Measurements from ENCODE around the gene TMC1. TPM values are rescaled to one million over a fixed set of nuclear protein-coding genes. Genes with fewer than 3 reads are reported as not detected.
"Not testable (repeated sequence)": the region's sequence is repeated elsewhere in the genome, so short reads cannot be mapped to it uniquely, and the experiment has no call there.

The TMC1 gene
- polyA plus RNA-seq (2013, experiment 1 of 2; ENCODE audit: insufficient read length) = not detected
- polyA plus RNA-seq (2013, experiment 2 of 2; ENCODE audit: insufficient read length) = 0.30 TPM

GRCh38 chr9:72521416-72521815 is at the start of gene TMC1:
Gene TMC1 (plus strand): TSS chr9:72521608. CDS start chr9:72648649, 127,041 bp downstream.
- DNase-seq = not testable (repeated sequence)

GRCh38 chr9:72473474-72474261 is 47.7 kb upstream of the TMC1 start:
- no peak for DNase-seq

DNA sequence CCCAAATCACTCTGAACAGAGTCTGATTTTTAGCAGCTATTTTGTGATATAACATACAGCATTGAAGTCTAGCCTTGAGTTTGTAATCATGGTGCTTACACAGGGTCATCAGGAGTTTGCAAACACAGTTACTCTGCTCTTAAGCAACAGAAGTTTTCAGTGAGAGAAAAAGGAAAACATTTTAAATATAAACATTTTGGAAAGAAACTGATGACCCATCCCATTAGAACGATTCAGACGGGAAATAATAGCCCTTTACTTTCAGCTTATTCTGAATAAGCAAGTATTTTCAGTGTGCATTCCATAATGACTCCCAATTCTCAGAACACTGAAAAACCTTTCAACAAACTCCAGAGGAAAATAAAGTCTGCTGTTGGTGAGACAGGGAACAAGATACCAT is 46.7 kb upstream of the TMC1 start:
- DNase-seq = no peak

DNA sequence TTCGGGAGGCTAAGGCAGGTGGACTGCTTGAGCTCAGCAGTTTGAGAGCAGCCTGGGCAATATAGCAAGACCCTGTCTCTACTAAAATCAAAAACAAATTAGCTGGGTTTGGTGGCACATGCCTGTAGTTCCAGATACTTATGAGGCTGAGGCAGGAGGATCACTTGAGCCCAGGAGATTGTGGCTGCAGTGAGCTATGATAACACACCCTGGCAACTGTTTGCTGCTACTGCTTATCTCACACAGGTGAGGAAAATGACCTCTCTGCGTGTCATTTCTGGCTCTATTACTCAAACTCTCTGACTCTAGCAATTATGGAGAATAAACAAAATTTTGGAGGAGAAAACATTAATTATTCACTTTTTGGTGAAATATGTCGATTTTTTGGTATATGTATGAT is 45.3 kb upstream of the TMC1 start:
- no peak for DNase-seq

DNA sequence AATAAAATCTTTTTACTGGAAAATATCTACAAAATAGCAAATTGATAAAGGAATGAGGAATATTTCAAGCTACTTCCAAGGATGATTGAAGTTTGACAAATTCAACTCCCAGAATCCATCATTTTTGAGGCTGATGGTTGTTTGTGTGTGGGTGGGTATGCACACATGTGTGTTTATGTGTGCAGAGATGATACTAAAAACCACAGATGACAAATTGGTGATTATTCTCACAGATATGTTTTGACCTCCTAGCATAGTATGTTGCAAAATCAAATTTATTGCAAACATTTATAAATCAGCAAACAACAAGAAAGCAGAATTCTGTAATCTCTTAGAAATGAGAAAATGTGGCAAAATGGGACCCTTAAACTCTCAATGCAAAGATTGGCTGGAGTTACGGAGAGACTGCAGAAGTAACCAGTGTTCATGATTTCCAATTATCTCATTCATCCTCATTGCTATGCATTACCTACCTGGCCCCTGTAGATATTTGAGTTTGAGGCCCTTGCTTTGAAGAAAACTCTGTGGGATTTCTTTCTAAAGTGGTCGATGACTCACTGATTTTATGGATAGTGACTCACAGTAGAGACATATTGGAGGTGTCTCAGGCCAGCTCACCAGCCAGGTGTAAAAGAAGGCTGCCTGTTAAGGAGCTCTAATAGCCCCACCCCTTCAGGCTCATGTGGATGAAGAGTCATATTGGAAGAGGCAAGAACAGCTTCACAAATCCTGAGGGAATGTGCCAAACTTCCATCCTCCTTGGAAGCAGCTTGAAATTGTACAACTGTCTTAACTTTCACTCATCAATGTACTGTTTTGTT is 44.6 kb upstream of the TMC1 start:
- no peak for DNase-seq

DNA sequence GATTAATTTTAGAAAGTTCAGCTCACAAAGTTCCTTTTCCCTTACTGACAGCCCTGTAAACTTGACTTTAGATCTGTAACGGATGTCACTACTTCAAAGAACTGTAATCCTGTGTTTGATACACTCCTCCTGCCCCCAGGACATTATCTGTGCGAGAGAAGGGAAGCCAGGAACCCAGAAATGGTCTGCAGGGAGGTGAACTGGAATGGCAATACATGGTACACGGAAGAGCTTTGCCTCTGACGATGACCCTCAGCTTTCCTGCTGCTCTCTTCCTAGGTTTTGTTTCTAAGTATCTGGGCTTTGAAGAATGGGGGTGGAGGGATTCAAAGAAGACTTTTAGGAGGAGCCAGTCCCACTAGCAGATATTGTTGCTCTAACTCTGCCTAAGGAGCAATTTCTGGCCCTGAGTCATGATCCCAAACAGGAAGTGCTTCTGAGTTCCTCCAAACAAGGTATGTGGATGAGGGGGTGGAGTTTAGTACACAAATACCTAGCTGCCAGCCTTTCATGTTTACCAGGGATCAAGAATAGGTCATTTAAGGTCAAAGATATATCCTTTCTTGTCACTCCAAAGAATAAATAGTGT is 43.4 kb upstream of the TMC1 start:
- DNase-seq = peak; percentile 73

DNA sequence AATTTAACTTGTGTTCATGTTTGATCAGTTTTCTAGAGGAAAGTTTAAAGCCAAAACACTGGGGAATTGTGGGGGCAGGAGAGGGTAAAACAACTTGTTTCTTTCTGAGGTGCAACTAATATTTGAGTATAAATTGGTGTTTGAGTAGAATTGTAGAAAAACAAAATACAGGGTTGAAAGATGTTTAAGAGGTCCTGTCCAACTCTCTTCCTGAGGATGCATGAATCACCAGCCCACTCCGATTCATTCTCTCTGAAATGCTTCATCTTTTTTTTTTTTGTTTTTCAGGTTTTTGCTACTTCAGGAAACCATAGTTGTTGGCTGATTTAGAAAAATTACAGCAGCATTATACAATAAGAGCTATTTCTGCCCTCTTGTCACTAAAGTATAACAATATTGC is 42.4 kb upstream of the TMC1 start:
- DNase-seq = no peak

DNA sequence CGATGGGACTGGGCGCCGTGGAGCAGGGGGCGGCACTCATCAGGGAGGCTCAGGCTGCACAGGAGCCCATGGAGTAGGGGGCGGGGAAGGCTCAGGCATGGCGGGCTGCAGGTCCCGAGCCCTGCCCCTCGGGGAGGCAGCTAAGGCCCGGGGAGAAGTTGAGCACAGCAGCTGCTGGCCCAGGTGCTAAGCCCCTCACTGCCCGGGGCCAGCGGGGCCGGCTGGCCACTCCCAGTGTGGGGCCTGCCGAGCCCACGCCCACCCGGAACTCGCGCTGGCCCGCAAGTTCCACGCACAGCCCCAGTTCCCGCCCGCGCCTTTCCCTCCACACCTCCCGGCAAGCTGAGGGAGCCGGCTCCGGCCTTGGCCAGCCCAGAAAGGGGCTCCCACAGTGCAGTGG is 41.1 kb upstream of the TMC1 start:
- DNase-seq = not testable (repeated sequence)

DNA sequence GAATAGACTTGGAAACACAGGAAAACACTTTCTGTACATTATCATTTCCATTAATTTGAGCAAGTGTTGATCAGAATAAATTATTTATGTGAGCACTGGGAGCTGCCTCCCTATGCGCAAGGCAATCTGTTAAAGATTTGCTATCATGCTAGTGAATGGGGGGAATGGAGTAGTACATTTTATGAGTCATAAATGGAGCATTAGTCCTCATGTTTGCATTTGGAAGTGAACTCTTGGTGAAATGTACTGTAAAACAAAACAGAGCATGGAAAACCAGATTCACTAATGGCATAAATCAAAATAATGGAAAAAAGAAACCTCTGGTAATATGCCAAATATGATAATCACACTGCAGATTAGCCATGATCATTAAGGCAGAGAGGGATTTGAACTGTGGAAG is 40.5 kb upstream of the TMC1 start:
- peak; percentile 47 for DNase-seq

DNA sequence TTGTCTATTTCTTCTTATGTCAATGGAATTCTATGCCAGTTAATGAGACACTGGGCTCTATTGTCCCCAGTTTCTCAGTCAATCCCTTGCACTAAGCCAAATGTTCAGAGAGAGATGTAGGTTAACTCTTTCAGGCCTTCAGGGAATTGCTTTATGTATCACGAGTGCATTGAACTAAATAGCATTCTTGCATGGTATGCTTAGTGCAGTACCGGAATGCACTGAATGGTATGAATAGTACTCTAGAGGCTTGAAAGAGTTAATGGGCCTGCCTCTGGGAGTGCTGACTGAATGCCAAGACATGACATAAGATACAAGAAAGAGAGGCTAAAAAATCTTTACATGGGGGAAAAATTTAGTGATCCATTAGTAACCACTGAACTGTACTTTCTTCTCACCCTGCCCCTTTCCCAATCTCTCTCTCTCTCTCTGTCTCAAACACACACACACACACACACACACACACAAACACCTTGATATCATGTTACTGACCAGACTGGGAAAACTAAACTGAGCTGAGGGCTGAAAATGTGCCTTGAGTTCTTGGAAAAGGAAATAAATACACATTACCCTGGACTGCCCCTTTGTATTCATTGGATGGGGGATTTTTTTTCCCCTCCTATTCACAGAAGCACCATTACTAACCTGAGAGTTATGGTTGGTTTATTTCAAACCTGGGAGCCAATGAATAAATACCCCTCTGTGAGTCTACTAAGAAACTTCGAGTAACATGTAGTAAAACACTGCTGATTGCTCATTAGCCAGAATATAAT is 35.4 kb upstream of the TMC1 start:
- peak; percentile 90 for DNase-seq

DNA sequence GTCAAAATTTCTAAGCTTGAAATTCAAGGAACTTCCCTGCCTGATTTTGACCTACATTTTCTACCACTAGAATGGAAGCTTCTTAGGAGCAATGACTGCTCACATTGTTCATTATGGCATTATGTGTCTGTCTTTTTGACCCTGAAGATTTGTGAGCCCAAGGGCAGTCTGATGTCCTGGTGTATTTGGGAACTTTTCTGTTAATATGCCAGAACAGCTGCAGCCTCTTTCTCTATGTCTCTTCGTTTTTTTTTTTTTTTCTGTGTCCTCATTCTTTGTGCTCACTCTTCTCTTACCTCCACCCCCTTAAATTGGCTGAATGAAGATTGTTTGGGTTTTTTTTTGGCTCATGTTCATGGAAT is 34.8 kb upstream of the TMC1 start:
- DNase-seq = no peak

DNA sequence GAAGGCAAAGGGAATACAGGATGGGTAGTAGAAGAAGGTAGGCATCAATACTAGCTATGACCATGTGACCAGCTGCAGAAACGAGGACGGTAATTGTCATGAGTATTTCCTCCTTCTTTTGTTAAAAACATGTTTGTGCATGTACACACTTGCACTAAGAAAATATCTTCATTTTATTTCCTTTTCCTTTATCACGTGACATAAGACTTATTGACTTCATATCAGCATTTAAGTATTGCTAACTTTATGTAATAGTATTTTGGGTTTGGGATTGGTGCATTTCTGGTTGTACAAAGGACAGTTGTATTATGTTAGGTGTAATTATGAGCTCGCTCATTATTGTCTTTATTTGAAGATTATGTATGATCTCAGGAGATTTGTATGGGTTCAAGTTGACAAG is 33.7 kb upstream of the TMC1 start:
- not testable (repeated sequence) for DNase-seq

DNA sequence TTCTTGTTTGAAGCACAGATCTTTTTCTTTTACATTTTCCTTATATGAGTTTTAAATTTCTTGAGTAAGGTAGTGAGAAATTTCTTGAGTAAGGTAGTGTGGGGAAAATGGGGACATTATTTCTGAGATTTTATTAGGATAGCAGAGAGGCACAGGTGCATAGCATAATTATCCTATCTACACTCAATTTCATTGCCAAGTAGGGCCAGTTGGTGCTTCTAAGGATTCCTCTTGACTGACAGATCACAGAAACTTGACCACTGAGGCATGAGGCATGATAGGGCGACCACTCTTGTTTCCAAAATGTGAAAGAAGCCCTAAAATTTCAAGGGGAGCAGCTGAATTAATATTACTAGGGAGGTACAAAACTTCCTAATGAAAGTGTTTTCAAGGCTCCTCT is 31.4 kb upstream of the TMC1 start:
- DNase-seq = no peak

GRCh38 chr9:72491242-72491641 is 30.2 kb upstream of the TMC1 start:
- no peak for DNase-seq

GRCh38 chr9:72494051-72494450 is 27.4 kb upstream of the TMC1 start:
- DNase-seq = no peak

DNA sequence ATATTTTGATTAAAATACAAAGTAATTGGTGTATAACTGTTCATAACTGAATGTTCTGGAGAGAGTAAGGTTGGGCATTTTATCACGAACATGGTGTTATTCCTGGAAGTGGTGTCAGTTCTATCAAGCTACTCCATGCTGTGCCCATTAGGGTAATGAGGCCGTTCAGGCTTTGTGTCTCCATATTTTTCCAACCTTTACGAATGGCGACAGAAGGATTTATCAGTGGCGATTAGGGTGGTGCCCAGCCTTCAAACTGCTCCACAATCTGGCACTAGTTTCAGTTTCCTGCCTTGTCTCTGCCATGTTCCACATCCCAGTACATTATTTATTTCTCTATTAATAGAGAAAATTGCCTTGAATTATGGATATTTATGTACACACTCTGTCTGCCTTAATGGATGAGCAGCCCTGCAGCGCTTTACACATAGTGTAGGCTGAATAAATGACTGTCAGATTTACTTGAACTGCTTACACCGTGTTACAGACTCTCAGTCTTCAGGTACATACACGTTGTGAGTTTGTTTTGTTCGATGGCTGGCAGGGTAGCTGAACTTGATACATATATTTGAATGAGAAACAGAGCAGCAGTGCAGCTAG is 23.9 kb upstream of the TMC1 start:
- no peak for DNase-seq

GRCh38 chr9:72506615-72507014 is 14.8 kb upstream of the TMC1 start:
- no peak for DNase-seq

- DNase-seq = peak; percentile 28
Measured at GRCh38 chr9:72509053-72509452, 12.4 kb upstream of the TMC1 start.

GRCh38 chr9:72509635-72510034 is 11.8 kb upstream of the TMC1 start:
- DNase-seq = peak; percentile 13

DNA sequence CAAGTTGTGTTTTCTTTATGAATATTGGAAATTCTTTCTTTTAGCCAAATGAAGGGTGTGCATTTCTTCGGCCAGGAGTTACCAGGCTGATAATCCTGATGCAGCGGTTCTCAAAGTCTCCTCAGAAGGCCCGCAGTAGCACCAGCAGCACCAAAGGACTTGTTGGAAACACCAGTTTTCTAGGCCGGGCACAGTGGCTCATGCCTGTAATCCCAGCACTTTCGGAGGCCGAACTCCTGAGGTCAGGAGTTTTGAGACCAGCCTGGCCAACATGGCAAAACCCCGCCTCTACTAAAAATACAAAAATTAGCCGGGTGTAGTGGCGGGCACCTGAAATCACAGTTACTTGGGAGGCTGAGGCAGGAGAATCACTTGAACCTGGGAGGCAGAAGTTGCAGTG is 397 bp upstream of the TMC1 start:
- not testable (repeated sequence) for DNase-seq

DNA sequence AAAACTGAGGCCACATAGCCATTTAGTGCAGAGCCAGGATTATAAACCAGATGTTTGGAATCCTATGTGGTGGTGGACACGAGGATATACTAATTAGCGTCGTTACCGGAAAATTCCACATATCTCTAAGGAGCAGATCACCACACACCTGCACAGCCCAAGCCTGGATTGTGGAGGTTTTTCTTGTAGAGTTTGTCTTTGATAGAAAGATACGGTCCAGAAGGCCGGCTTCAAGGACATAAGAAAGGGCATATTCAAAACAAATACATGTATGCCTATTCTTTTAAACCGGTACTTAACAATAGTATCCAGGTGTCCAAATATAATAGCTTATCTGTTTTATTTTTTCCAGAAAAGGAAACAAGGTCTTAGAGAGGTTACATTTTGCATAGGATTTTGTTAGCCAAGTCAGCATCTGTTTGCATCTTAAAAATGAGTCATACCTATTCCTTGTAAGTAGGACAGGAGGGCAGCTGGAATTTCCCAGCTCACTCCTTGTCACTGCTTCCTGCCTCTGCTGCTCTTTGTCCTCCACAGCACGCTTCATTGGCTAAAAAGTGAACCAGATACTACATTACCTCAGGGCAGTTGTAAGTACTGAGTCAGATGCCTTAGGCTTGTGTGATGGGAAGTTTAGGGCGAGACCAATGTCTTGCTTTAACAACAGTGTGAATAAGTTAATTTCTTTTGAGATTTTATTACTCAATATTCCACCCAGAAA is 3.6 kb downstream of the TMC1 start:
- peak; percentile 89 for DNase-seq

Data from fibroblast of skin of scalp (primary cell).